ENCODE measurements around the gene SBNO2.
"Not testable (repeated sequence)": the region's sequence is repeated elsewhere in the genome, so short reads cannot be mapped to it uniquely, and the experiment has no call there.

SBNO2 gene

DNA sequence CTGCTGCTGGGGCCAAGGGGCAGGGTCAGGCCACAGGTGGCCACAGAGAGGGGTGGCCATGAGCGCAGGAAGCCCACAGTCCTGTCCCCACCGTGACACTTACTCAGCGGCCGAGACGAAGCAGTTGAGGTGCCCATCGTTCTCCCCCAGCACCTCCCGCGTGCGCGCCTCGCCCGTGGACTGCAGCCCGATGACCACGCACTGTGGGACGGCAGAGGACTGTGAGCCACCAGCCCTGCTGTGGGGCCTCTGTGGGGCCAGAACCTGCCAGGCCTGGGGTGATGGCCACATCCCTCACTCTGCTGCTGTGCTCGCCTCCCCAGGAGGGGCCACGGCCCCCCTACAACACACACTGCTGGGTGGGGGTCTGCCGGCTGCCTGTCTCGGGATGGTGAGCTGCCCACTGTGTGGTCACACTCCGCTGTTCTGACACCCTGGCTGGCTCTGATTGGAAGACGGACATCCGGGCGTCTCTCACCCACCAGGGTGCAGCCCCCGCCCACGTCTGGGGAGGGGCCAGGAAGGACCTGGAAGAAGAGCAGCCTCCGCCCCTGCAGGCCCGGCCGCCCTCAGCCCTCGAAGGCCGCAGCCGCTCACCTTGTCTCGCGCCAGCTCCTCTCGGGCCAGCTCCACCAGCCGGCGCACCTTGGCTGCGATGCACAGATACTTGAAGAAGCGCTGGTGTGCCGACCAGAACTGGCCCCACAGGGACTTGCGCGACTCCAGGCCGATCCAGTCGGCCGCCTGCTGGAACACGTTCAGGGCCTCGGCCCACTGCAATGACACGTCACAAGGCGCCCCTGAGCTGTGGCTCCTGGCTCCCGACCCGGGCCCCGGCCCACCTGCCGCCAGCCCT, 57.1 kb downstream of the SBNO2 start:
- no peak for DNase-seq

DNA sequence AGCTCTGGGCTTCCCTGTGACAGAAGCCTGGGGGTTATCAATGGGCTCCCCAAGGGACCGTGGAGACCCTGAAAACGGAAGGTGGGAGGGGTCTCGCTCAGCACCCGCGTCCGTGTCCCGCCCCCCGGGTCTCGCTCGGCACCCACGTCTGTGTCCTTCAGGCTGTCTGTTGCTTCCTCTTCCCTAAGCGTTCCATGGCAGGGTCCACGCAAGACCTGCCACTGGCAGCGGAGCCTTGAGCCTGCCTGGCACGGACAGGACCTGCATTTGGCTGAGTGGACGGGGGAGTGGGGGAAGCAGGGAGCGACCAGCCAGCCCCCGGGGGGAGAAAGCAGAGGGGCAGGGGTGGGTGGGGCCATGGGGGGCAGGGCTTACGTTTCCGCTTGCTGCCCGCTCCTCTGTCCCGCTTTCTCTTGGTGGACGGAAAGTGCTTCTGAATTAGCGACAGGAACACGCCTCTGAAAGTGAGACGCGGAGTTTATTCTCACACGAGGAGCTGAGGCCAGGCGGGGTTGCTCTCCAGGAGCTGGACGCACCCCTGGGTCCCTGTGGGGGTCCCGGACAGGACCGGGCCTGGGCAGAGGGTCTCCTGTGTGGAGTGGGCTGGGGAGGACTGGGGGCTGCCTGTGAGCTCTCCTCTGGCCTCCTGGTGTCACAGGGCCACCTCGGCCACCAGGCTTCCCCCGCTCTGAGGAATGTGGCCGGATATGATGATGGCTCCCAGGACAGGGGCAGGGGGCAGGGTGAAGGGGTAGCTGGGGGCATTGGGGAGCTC, 58.2 kb downstream of the SBNO2 start:
- DNase-seq = no peak

DNA sequence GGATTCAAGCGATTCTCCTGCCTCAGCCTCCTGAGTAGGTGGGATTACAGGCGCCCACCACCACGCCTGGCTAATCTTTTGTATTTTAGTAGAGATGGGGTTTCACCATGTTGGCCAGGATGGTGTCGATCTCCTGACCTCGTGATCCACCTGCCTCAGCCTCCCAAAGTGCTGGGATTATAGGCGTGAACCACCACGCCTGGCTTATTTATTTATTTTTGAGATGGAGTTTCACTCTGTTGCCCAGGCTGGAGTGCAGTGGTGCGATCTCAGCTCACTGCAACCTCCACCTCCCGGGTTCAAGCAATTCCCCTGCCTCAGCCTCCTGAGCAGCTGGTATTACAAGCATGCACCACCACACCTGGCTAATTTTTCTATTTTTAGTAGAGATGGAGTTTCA, 59.3 kb downstream of the SBNO2 start:
- not testable (repeated sequence) for DNase-seq

DNA sequence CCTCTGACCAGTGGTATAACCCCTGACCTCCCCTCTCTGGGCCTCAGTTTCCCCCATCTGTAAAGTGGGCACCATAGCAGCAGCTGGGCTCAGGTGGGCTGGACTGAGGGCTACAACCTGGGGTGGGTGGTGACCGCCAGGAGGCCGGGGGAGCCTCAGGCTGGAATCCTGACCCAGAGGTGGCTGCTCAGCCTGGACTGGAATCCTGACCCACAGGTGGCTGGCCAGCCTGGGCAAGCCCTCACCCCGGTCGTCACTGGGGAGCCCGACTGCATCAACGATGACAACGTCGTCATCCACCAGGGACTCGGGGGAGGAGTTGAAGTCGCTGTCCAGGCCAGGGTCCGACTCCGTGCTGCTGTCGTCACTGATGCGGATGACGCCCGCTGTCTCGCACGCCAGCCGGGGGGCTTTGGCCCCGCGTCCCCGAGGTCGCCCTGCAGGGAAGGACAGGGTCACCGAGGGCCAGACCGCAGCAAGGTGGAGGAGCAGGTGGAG, 60.0 kb downstream of the SBNO2 start:
- no peak for DNase-seq

DNA sequence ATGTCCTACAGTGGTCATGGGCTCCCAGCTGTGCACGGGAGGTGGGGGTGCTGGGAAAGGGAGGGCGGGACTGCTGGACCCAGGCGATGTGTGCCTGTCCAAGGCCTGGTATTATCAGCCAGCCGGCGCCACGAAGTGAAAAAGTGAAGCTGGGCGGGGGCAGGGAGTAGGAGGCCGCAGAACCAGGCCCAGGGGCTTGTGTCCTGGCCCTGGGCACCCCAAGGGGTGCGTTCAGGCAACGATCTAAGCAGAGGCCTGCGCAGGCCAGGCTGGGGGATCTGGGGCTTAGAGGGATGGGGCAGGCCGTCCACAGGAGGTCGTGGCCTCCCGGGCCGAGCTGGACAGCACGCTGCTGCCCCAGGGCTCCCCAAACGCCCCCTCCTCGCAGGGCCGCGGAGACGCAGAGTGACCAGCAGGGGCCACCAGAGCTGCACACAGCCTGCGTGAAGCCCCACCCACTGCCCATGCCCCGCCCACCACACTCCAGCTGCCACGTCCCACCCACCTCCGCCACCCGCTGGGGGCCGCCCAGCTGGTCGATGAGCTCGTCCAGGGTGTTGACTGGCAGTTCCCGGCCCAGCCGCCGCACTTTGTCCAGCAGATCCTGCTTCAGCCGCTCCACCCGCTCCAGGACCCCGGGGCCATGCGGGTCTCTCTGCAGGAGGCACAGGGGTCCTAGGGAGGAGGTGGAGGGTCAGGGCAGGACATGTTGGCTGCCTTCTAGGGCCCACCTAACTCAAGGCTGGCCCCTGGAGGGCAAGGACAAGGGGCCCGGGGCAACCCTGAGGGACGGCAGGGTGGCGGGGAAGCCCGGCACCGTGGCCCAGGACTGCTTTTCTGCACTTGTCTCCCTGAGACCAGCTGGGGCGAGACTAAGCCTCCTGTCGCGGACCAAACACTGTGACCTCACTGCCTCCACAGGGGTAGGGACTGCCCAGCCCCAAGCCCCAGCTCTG, 60.8 kb downstream of the SBNO2 start:
- peak; percentile 90 to 92 for DNase-seq

DNA sequence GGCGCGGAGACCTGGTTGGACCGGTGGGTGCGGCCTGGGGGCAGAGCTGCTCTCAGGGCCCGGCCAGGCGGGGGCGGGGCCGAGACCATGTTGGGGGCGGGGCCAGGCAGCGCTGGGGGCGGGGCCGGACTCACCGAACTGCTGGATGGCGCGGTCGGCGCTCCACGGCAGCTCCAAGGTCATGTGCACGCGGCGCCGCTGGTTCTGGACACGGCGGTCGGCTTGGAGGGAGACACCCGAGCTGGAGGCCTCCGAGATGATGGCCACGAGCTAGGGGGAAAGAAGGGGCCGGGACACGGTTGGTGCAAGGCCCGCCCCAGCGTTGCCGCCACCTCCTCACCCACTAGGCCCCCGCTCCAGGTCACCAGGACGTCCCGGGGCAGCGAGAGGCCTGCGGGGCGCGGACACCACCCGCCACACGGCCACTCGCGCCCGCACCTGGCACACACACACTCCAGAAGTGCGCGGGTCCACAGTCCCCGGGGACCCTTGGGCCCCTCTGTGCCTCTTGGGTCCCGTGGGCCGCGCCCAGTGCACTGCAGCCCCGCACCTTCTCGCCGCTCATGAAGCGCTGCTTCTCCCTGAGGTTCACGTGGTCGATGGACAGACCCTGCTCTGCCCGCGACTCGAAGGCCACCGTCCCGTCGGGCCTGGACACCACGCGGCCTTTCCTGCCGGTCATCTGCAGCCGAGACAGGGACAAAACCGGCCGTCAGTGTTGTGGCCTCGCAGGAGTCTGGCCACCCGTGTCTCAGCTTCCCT, 61.6 kb downstream of the SBNO2 start:
- peak in 1 of 2 experiments; percentile 31 for DNase-seq

DNA sequence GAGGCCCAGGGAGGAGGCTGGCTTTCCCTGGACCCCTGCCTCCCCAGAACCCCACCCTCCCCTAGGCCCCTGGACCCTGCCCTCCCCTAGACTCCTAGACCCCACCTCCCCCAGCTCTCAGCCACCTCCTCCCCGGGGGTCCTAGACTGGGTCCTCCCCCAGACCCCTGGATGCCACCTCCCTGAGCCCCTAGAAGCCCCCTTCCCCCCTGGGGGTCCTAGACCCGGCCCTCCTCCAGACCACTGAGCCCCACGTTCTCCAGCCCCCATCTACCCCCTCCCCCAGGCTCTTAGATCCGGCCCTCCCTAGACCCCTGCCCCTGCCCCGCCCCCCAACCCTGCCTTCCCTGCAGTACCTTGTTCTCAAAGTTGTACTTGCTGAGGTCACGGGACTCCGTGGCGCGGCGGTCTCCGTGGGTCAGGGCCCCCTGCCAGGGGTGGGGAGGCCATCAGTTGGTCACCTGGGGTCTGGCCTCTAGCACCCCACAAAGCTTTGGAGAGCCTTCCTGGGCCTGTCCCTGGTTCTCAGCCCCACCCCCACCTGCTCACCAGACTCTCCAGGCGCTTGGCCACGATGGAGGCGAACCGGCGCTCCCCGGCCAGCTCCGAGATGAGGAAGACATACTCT, 62.3 kb downstream of the SBNO2 start:
- no peak for DNase-seq

DNA sequence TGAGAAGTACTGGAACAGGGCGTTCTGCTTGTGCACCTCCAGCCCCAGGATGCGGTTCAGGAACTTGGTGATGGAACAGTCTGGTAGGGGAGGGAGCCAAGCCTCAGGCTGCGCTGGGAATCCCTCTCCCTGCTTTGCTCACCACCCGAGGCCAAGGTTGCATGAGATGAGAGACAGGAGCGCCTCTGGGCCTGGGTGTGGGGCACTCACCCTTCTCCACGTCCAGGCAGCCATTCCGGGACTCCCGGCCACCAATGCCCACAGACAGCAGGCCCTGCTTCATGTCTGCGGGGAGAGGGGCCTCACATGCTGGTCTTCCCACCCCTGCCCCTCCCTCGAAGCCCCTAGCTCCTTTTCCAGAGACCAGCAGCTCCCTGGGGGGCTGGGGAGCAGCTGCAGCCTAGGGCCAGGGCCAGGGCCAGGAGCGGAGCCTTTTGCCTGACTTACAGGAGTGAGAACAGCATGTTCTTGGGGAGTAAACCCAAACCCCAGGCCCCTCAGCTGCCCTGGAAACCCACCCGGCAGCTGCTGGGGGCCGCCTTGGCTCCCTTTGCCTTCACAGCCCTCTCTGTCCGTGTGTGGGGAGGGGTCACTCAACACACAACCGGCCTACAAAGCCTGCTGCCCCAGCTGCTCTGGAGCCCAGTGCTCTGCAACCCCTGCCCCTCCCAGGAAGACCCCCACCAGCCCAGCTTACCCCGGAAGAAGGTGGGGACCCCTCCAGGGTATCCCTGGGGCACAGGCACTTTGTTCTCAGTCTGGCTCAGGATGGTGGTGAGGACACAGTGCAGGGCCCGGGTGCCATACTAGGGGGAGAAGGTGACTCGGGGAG, 63.0 kb downstream of the SBNO2 start:
- DNase-seq = no peak

DNA sequence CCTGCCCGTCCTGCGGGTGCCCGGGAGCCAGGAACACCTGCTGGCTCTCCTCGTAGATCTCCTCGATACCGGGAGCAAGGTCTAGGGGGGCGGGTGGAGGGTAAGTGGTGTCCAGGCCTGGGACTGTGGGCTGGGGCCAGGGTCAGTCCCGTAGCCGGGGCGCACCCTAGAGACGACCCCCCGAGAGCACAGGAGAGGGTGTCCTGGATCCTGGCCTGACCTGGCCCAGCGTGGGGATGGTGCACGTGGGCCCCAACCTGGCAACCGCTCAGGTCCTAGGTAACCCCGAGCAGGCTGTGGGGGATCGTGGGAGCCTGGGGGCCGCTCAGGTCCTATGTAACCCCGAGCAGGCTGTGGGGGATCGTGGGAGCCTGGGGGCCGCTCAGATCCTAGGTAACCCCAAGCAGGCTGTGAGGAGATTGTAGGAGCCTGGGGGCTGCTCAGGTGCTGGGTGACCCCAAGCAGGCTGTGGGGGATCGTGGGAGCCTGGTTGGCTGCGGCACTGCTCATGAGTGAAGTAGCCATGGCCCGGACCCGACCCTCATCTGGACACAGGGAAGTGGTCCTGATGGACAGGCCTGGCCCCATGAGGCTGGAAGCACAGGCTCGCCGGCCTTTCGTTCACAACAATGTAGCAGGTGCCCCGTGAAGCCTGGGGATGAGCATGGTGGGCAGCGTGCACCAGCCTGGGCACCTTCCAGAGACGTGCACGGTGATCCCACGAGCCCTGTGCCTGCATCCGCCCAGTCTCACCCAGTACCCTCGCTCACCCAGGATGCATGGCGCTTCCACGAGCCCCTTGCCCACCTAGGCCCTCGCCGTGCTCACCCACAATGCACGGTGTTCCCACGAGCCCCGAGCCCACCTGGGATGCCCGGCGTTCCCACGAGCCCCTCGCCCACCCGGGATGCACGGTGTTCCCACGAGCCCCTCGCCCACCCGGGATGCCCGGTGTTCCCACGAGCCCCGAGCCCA, 64.1 kb downstream of the SBNO2 start:
- no peak for DNase-seq

DNA sequence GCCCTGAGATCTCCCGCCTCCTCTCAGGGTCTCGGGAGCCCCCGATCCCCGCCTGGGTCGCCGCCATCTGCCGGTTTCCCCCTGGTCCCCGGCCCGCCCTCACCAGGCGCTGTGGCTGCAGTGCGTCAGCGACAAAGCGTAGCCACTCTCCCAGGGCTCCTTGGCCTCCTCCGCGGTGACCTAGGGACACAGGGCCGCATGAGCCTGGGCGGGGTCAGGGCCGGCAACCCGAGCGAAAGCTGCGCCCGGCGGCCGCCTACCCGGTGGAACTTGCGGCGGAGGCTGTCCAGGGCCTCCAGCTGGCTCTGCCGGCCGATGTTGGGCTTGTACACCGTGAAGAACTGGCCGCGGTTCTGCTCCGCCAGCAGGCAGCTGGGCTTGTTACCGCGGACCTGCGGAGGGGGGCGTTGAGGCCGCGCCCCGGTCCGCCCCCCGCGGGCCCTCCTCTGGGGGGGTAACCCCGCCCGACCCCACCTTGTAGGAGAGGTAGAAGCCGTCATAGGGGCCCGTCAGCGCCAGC, 65.0 kb downstream of the SBNO2 start:
- no peak for DNase-seq

DNA sequence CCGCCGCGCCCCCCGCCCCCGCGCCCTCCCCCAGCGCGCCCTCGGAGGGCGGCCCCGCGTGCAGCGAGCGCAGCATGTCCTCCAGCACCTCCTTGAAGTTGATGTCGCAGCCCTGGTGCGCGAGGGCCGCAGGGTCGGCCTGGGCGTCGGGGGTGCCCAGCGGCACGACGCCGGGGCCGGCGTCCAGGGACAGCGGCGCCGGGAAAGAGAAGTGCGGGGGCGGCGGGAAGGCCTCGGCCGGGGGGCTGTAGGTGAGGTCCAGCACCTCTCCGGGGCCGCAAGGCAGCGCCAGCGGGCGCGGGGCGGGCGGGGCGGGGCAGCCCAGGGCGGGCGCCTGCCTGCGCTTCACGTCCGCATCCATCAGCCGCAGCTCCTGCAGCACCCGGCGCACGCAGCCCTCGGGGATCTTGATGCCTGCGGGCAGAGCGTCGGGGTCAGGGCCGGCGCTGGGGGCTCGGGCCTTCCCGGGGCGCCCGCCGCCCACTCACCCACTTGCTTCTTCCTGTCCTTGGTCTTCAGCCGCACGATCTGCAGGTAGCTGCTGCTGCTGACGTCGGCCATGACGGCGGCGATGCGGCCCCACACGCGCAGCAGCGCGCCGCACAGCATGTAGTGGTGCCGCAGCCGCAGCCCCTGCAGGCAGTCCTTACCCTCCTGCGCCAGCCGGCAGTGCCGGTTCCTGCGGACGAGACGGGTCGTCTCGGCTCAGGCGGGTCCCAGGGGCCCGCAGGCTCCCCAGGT, 65.6 kb downstream of the SBNO2 start:
- no peak for DNase-seq

DNA sequence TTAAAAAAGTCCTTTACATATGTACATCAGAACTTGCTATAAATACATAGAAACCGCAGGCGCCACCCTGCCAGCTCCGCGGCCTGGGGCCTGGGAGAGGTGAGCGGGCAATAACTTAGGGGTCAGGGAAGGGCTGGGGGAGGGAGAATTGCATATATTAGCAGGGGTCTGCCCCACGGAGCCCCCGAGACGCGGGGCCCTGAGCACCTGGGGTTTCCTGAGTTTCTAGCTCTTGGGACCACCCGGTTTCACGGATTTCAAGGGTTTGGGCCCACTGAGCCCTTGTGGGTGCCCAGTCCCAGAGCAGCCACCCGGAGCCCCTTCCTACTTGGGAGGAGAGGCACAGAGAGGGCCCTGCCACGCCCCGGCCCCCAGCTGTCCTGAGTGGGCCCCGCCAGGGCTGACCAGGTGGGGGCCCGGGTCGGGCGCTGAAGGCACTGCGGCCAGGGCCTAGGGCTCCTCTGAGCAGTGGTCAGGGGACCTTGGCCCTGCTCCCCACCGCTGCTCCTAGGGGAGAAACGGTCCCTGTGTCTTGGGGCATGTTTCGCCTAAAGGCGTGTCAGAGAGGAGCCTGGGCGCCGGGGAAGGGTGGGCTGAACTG, 66.3 kb downstream of the SBNO2 start:
- DNase-seq = no peak

DNA sequence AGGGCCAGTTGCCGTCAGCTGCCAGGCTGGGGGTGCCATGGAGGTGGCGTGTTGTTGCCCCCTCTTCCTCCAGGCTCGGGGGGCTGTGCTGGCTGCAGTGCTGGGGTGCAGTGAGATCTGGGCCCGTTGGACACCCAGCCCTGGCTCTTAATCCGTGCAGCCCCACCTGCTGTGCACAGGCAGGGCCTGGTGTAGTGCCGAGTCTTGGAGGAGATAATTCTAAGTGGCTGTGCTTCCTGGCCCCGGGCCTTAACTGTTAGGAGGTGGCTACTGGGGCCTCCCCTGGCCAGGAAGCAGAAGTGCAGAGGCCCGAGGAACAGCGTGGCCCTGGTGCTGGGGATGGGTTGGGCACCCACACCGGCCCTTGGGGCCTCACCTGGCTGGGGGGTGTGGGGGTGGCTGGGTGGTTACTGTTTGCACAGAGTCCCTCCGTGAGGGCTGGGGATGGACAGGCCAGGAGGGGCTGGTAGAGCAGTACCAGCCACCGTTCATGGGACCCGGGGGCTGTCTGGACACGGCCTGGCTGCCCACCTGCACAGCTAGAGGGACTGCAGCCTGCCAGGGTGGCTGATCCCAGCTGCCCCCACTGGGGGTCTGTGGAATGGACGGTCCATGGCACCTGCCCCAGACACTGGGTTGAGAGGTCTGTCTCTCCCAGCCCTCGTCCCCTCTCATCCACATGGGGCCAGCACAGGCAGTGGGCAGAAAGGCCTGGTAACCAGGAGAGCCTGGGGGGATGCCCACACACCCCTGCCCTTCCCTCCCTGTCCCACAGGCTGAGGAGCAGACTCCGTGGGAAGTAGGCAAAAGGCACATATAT, 67.0 kb downstream of the SBNO2 start:
- peak in 1 of 2 experiments; percentile 32 for DNase-seq

DNA sequence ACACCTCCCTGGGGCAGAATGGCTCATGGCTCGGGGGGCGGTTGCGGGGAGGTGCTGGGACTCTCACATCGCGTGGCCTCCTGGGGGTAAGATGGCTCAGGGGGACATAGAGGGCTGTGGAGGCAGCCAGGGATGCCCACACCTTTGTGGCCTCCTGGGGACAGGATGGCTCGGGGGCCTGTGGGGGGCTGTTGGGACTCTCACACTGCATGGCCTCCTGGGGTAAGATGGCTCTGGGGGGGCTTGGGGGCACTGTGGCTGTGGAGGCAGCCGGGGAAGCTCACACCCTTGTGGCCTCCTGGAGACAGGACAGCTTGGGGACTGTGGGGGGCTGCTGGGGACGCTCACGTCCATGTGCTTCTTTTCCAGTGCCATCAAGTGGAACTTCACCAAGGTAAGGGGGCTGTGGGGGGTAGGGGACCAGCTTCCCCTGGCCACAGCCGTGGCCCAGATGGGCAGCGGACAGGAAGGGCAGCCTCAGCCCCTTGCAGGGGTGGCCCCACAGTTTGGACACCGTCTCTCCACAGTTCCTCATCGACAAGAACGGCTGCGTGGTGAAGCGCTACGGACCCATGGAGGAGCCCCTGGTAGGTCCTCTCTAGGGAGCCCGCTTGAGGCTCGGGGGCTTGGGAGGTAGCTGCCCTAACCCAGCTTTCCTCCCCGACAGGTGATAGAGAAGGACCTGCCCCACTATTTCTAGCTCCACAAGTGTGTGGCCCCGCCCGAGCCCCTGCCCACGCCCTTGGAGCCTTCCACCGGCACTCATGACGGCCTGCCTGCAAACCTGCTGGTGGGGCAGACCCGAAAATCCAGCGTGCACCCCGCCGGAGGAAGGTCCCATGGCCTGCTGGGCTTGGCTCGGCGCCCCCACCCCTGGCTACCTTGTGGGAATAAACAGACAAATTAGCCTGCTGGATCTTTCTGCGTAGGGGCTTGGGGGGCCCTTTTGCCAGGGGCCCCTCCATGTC, 67.9 kb downstream of the SBNO2 start:
- no peak for DNase-seq

DNA sequence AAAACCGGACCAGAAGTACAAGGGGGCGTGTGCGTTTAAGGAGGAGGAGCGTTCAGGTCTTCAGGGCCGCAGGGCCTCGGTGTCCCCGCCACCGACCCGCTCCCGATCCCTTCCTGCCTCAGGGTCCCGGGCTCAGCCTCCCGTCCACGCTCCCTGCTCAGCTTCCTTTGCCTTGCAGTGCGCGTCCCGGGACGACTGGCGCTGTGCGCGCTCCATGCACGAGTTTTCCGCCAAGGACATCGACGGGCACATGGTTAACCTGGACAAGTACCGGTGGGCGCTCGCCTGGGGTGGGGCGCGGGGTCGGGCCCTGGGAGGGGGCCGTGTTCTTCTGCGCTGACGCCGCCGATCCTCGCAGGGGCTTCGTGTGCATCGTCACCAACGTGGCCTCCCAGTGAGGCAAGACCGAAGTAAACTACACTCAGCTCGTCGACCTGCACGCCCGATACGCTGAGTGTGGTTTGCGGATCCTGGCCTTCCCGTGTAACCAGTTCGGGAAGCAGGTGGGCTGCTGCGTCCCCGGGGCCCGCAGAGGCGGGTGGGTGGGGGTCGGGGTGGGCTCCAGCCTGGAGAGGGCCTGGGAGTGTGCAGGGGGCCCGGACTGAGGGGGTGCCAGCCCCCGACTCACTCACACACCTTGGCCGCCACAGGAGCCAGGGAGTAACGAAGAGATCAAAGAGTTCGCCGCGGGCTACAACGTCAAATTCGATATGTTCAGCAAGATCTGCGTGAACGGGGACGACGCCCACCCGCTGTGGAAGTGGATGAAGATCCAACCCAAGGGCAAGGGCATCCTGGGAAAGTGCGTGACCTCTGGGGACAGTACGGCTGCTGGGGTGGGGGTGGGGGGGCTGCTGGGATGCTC, 68.8 kb downstream of the SBNO2 start:
- peak in 1 of 2 experiments; percentile 30 for DNase-seq

All from activated CD4-positive, alpha-beta T cell treated with anti-CD3 and anti-CD28 coated beads, Interleukin-2, amount 50 U/mL, for 48 hours (primary cell).